Measurements from ENCODE around the gene FBXW9.
A peak's percentile ranks its signal among the peaks of the same experiment; 100 is the strongest.
"Not testable (repeated sequence)": the region's sequence is repeated elsewhere in the genome, so short reads cannot be mapped to it uniquely, and the experiment has no call there.

FBXW9 gene

GRCh38 chr19:12692960-12693359, 3.5 kb downstream of the FBXW9 start:
- DNase-seq: no peak
- in situ Hi-C loops (cut with HindIII; ENCODE audit: low pct_ligation_motif_present, low pct_unique_long_range_greater_than_20kb, low sequenced_read_pairs): no loop called here

DNA sequence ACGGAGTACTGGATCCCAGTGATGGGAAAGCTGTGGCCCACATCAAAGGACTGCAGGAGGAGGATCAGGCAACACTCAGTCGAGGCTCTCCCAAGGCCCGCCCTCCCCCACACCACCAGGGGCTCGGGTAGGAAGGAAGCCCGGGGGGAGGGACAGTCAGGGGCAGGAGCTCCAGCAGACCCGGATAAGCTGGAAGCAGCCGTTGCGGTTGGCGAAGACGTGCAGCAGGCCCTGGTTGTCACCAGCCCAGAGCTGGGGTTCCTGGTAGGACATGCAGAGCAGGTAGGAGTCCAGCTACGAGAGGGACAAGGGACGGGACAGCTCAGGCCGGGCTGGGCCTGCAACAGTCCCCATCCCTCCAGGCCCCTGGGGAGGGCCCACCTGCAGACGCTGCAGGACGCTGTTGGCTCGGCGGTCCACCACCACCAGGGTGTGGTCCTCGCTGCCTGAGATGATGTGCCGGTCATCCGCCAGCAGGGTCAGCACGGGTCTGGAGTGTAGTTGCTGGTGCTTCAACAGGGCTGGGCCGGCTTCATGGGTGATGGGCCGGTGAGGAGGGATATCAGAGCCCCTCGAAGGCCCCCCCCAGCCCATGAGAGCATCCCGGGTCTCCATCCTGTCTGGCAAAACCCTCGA, 6.7 kb downstream of the FBXW9 start:
- no peak for DNase-seq
- in situ Hi-C loops (cut with HindIII; ENCODE audit: low pct_ligation_motif_present, low pct_unique_long_range_greater_than_20kb, low sequenced_read_pairs): no loop called here

GRCh38 chr19:12689012-12689411, 7.4 kb downstream of the FBXW9 start:
- DNase-seq: no peak
- in situ Hi-C loops (cut with HindIII; ENCODE audit: low pct_ligation_motif_present, low pct_unique_long_range_greater_than_20kb, low sequenced_read_pairs): no loop called here

GRCh38 chr19:12687496-12688196, 8.8 kb downstream of the FBXW9 start, which contains the start of gene GNG14:
Gene GNG14, plus strand, starts transcription at chr19:12687998. Its CDS starts 51 bp downstream, at chr19:12688049.
- no peak for DNase-seq
- in situ Hi-C loops (cut with HindIII; ENCODE audit: low pct_ligation_motif_present, low pct_unique_long_range_greater_than_20kb, low sequenced_read_pairs): no loop called here

- in situ Hi-C loops (cut with HindIII; ENCODE audit: low pct_ligation_motif_present, low pct_unique_long_range_greater_than_20kb, low sequenced_read_pairs): no loop called here
- DNase-seq: no peak
Measured at GRCh38 chr19:12685831-12686230, 10.6 kb downstream of the FBXW9 start.

DNA sequence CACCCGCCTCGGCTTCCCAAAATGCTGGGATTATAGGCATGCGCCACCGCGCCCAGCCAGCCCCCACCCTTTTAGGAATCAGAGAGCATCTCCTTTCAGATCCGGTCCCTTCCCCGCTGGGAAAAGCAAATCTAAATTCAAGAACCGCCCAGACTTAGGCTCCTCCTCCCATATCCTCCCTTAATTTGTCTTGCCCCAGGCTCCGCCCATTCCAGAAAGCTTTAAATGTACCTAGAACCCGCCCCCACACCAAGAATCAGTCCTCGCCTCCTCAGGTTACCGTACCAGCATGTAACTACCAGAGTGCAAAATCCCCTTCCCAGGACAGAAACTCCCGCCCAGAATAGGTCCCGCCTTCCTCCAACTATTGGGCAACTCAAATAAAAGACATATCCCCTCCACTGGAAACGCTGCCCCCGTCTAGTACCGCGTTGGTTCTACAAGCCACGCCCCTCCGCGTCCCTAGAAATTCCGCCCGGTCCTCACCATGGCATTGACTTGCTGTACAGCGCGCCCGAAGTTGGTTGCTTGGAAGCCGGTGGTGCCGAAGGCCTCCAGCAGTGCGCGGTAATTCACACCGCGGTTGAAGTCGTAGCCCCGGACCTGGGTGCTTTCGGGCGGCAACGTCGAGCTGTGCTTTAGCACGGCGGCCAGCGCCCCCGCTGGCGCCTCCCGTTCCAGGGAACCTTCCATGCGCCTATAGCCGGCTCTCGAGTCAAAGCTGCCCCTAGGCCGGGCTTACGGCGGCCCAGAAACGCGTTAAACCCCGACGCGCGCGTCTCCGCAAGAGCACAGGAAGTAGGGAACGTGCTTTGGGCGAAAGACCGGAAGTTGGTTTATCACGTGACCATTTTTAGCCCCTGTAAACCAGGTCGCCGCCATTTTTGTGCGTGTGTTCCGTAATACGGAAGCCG, 15.1 kb downstream of the FBXW9 start, which contains the start of gene DHPS:
Gene DHPS, minus strand, starts transcription at position 807 of the 914 bp plus-strand sequence. Its CDS starts 114 bp downstream, at position 693.
- in situ Hi-C loops (cut with HindIII; ENCODE audit: low pct_ligation_motif_present, low pct_unique_long_range_greater_than_20kb, low sequenced_read_pairs): no loop called here

GRCh38 chr19:12680034-12680433, 16.4 kb downstream of the FBXW9 start:
- no peak for DNase-seq
- in situ Hi-C loops (cut with HindIII; ENCODE audit: low pct_ligation_motif_present, low pct_unique_long_range_greater_than_20kb, low sequenced_read_pairs): no loop called here

More for the DNA sequence above, 15.1 kb downstream of the FBXW9 start, which contains the start of gene DHPS:
- DNase-seq: peak; percentile 94

- DNase-seq; in situ Hi-C loops (cut with HindIII; ENCODE audit: low pct_ligation_motif_present, low pct_unique_long_range_greater_than_20kb, low sequenced_read_pairs): not testable (repeated sequence)
Measured at GRCh38 chr19:12678039-12678438, 18.4 kb downstream of the FBXW9 start.

GRCh38 chr19:12676928-12677327, 19.5 kb downstream of the FBXW9 start:
- in situ Hi-C loops (cut with HindIII; ENCODE audit: low pct_ligation_motif_present, low pct_unique_long_range_greater_than_20kb, low sequenced_read_pairs): no loop called here

GRCh38 chr19:12676384-12676792, 20.0 kb downstream of the FBXW9 start:
- in situ Hi-C loops (cut with HindIII; ENCODE audit: low pct_ligation_motif_present, low pct_unique_long_range_greater_than_20kb, low sequenced_read_pairs): no loop called here
- DNase-seq: peak; percentile 79

More at GRCh38 chr19:12676928-12677327, 19.5 kb downstream of the FBXW9 start:
- no peak for DNase-seq

GRCh38 chr19:12675940-12676339, 20.5 kb downstream of the FBXW9 start:
- DNase-seq: no peak
- in situ Hi-C loops (cut with HindIII; ENCODE audit: low pct_ligation_motif_present, low pct_unique_long_range_greater_than_20kb, low sequenced_read_pairs): no loop called here

GRCh38 chr19:12675399-12675798, 21.0 kb downstream of the FBXW9 start:
- in situ Hi-C loops (cut with HindIII; ENCODE audit: low pct_ligation_motif_present, low pct_unique_long_range_greater_than_20kb, low sequenced_read_pairs): no loop called here
- DNase-seq: no peak

DNA sequence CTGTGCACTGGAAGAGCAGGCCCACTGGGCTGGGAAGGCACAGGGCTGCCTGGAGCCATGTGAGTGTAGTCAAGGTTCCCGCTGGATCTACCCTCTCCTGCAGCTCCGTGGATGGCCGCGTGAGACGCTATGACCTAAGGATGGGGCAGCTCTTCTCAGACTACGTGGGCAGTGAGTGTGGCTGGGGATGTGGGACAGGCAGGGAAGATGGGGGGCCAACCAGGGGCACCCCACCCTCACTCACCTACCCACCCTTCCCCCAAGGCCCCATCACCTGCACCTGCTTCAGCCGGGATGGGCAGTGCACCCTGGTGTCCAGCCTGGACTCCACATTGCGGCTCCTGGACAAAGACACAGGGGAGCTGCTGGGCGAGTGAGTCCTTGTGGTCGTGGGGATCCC, 23.7 kb downstream of the FBXW9 start:
- in situ Hi-C loops (cut with HindIII; ENCODE audit: low pct_ligation_motif_present, low pct_unique_long_range_greater_than_20kb, low sequenced_read_pairs): no loop called here
- no peak for DNase-seq

GRCh38 chr19:12670159-12670928, 26.1 kb downstream of the FBXW9 start:
- in situ Hi-C loops (cut with HindIII; ENCODE audit: low pct_ligation_motif_present, low pct_unique_long_range_greater_than_20kb, low sequenced_read_pairs): no loop called here
- DNase-seq: no peak

DNA sequence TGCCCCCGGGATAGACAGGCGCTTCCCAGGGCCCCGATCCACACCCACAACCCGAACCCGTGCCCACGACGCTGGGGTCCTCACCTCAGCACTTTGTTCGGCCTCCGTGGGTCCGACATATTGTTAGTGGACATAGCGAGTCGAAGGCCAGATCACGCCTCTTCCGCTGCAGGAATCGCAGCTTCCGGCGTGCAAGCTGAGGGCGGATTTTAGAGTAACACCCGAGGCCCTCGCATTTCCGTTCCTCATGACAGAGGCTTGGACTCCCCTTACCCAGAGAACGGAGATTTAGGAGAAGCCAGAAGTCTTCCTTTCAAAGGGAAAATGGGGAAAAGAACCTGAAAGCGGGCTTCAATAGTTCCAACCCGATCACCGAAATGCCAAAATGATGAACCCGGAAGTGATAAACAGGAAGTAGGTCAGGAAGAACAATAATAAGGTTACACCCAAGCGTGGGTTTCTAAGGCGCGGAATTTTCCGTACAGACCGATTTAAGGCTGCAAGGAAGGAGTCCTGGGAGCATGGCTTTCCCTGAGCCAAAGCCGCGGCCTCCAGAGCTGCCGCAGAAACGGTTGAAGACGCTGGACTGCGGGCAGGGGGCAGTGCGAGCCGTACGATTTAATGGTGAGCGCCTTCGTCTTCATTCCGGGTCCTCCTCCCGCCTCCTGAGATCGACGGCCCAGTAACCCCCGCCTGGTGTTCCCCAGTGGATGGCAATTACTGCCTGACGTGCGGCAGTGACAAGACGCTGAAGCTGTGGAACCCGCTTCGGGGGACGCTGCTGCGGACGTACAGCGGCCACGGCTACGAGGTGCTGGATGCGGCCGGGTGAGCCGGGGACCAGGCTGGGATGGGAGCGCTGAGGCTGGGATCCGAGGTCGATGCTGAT, 26.9 kb downstream of the FBXW9 start:
- DNase-seq: peak; percentile 78
- in situ Hi-C loops (cut with HindIII; ENCODE audit: low pct_ligation_motif_present, low pct_unique_long_range_greater_than_20kb, low sequenced_read_pairs): no loop called here

DNA sequence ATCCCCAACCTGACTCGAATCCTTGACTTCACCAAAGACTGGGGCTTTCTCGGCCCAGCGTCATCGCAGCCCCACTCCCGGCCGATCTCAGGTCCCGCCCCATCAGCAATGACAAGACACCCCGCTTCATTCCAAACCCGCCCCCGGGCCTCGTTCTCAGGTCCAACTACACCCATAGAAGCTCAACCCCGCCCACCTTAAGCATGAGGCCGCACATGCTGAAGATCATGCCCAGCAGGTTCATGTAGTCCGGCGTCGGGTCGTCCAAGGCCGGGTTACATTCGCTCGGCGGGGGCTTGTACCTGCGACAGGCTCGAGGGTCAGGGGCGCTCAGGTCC, 27.5 kb downstream of the FBXW9 start:
- in situ Hi-C loops (cut with HindIII; ENCODE audit: low pct_ligation_motif_present, low pct_unique_long_range_greater_than_20kb, low sequenced_read_pairs): no loop called here
- peak; percentile 52 for DNase-seq

- in situ Hi-C loops (cut with HindIII; ENCODE audit: low pct_ligation_motif_present, low pct_unique_long_range_greater_than_20kb, low sequenced_read_pairs): no loop called here
- no peak for DNase-seq
Measured at GRCh38 chr19:12668346-12668745, 28.1 kb downstream of the FBXW9 start.
